HG02852 (cell line): ENCODE data around the gene TNFRSF13B.

Experiments
- ATAC-seq: cut with Tn5 transposase; IDR thresholded peaks from one replicate; pipeline ENCODE4 v1.9.1; 2021; ENCODE audit warnings: mild to moderate bottlenecking, moderate library complexity; ENCODE audit not compliant: unreplicated experiment

The TNFRSF13B gene

GRCh38 chr17:16940116-16940881 is 31.6 kb downstream of the TNFRSF13B start:
- ATAC-seq, result no peak

- ATAC-seq, result no peak
Measured at GRCh38 chr17:16939606-16940115, 32.3 kb downstream of the TNFRSF13B start.

GRCh38 chr17:16939208-16939576 is 32.7 kb downstream of the TNFRSF13B start:
- no peak for ATAC-seq

DNA sequence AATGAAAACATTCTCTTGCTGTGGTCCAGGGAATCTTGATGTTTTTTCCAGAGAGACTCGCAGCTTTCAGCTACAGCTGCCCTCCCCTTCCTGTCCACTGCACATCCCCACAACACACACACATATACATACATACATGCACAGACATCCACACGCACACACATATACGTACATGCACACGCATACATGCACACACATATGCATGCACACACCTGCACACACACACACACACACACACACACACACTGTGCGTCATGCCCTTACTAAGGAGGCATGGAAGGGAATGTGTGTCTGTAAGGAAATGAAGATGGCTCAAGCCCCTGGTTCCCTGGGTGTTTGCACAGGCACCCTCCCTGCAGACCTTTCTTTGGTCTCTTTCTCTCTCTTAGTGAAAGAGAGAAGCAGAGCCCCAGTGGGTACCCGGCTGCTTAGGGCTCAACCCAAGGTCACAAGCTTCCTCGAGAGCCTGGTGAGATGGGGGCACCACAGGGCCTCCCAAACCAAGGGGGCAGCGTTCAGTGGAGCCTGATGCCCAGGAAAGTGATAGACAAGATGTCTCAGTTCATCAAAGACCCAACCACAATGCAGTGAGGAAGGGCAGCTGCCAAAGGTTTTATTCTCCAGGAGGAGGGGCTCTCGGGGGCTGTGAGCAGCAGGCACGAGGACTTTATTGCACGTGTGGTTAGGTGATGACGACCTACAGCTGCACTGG is 33.3 kb downstream of the TNFRSF13B start:
- ATAC-seq, result no peak

GRCh38 chr17:16938031-16938430 is 33.9 kb downstream of the TNFRSF13B start:
- ATAC-seq, result no peak

- ATAC-seq, result no peak
Measured at GRCh38 chr17:16937431-16937830, 34.5 kb downstream of the TNFRSF13B start.

GRCh38 chr17:16936536-16937310 is 35.2 kb downstream of the TNFRSF13B start:
- ATAC-seq, result no peak

- no peak for ATAC-seq
Measured at GRCh38 chr17:16935786-16936185, 36.1 kb downstream of the TNFRSF13B start.

DNA sequence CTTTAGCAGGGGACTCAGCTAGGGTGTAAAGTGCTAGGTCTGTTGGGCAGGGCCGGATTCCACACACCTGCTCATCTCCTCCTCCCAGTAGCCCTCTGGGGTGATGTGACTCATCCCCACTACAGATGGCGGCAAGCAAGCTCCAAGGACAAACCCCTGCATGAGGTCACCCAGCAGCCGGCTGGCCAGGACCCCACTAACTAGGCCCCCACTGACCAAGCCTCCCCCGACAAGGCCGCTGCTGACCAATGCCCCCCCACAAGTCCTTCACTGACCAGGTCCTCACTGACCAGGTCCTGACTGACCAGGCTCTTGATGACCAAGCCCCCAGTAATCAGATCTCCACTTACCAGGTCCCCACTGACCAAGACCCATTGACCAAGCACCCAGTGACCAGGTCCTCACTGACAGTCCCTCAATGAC is 36.7 kb downstream of the TNFRSF13B start:
- ATAC-seq, result no peak

- ATAC-seq, result no peak
Measured at GRCh38 chr17:16934836-16935235, 37.1 kb downstream of the TNFRSF13B start.

DNA sequence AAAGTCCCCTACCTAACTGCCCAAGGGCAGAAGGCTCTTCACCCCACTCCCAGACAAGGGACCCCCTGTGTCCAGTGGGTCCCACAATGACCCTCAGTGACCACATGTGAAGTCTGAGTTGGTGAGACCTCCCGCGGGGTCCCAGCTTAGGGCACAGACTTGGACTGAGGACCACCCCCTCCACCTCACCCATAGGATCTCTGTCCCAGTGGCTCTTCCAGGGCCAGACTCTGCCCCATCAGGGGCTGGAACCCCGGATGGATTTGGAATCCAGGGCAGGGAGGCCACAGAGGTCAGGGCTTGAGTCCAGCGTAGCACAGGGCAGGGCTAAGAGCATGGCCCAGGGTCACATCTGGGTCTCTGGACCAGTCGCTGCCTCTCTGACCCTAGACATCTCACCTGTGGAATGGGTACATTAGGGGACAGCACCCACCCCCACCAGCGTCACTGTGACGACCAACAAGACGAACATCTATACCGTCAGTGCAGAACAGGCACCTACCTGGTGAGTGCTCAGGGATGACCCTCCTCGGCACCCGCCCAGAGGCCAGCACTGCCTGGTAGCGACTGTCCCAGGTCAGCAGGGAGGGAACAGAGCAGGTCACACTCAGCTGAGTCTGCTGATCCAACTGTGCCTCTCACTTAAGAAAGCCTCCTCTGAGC is 37.7 kb downstream of the TNFRSF13B start:
- no peak for ATAC-seq

GRCh38 chr17:16933317-16934132 is 38.4 kb downstream of the TNFRSF13B start:
- ATAC-seq, result no peak

GRCh38 chr17:16932611-16933010 is 39.3 kb downstream of the TNFRSF13B start:
- ATAC-seq, result no peak

DNA sequence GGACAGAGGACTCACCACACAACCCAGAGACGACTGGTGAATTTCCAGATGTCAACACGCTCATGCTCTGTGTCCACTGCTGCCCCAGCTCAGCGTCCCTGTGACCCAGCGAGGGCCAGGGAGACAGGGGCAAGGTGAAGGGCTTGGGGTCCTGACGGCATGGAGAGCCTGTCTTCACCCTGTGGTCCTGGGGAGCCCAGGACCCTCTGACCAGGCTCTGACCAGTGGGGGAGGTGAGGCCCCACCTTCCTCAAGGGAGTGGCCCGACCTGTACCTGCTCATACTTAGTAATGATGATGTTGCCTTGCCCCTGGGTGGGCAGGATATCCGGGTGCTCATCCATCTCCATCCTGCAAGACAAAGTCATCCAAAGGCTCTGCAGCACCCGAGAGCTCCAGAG is 39.8 kb downstream of the TNFRSF13B start:
- ATAC-seq, result no peak

GRCh38 chr17:16931318-16932060 is 40.4 kb downstream of the TNFRSF13B start:
- no peak for ATAC-seq

GRCh38 chr17:16930571-16931317 is 41.2 kb downstream of the TNFRSF13B start:
- ATAC-seq, result no peak

GRCh38 chr17:16929757-16930520 is 42.0 kb downstream of the TNFRSF13B start:
- ATAC-seq, result no peak
